Fibroblast of skin of right biceps (primary cell): ENCODE results near the gene TMEM8B.

Experiments
- DNase-seq: peaks from one replicate; pipeline ENCODE4 v3.0.0-alpha.2; 2013

TMEM8B gene

DNA sequence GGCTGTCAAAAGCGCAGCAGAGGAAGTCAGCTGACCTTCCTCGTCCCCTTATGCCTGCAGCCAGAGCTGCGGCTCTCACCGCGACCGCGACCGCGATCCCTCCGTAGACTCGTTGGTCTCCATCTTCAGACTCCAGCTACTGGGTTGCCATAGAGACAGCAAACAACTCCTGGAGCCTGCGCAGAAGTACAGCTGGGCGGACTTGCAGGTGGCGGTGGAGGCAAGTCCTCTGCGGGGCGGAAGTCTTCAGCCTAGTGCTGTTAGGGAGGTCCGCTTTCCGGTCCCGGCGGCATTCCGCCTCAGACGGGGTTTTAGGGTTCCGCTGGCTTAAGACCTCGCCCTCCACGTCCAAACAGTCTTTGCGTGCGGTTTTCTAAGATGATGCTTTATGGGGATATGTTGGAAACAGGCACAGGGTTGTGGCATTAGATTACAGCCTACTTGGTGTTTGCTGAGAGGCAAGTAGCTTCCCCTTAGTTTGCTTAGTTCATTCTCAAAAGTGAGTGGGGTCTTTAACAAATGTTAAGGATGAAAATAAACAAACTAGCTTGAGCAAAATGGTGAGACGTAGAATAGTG is 16.9 kb upstream of the TMEM8B start, which contains the start of gene SPAG8:
Gene SPAG8 (minus strand): TSS at position 238 of the 578 bp plus-strand sequence. CDS start 115 bp downstream, at position 123.
- peak; percentile 96 for DNase-seq

DNA sequence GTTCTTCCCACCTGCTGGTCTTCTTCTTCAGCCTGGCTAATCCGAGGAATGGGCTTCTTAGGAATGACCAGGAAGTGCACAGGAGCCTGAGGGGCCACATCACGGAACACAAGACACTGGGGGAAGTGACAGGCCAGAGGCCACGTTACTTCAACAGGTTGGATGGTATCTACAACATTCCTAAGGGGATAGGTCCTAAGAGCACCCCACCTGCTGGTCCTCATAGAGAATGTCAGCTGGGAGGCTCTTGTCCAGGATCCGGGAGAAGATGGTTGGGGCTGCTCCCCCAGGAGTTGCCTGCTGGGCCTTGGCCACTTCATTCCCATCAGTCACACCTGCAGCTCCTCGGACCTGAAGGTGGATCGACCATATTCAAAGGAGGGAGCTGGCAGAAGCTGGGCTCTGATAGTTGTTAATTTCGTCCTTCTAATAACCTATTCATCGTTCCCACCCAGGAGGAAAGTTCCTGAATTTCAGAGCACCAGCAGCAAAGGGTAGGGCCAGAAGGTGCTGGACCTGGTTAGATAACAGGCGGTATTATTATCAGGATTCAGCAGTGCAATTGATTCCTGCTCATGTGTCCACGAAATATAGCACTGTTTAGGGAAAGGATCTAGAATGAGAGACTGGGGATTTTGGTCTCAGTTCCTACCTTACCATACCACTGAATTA is 15.5 kb upstream of the TMEM8B start:
- peak; percentile 36 for DNase-seq

DNA sequence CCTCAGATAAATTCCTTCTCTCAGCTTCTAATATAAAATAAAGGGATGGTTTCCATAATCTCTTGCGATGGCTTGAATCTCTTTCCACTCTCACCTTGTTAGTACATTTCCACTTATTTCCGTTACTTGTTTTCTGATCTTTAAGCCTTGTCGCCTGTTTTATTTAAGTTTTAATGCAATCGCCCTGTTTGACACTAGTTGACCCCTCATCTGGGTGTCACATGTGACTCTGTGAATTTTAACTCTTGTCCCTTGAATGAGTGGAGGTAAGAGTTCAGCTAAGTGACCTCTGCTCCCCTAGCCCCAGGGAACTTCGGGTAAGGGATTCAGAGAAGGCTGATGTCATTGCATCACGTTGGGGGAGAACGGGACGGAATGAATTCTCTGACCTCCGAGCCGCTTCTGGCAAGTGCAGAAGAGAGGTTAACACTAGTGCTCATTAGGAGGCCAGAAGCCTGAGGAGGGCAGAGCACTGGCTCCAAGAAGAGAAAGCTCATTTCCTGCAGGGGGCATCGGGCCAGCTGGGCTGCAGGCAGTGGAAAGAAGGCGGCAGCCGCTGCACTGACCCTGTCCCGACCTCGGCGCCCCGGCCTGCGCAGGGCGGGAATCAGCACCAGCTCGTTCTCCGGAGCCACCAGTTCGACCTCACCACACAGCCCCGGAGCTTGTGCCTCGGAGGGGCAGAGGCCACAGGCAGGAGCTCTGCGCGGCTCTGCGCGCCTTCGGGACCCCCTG is 14.8 kb upstream of the TMEM8B start:
- peak; percentile 49 for DNase-seq

DNA sequence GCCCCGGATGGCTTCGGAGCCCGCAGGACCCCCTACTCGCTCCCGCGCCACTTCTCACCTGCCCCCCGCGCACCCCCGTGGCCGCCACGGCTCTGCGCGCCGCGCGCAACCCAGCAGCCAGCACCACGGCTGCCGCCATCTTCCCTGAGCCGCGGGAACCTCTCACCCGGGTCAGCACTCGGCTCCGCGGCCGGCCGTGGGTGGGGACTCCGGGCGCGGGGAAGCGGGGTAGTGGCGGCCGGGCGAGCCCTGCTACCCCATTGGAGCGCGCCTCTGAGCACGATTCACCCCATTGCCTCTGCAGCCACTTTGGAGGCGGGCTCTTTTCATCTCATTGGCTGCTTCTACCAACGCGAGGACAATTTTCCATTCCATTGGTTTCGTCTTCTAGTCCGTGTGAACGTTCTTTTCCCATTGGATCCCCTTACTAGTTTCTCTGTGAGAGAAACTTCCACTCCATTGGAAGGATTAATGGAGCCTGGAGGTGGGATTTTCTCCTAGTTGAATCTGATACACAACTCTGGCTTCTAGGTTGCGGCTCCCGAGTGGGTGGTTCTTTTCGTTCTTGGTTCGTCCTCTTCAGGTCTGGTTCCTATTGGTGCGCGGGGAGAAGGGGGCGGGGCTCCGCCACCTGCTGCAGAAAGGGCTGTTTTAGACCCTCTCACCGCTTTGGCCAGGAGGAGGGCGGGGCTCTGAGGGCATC is 14.0 kb upstream of the TMEM8B start, which contains the start of gene HINT2:
Gene HINT2 (minus strand): TSS at position 202 of the 703 bp plus-strand sequence. CDS start 63 bp downstream, at position 139.
- DNase-seq = peak; percentile 99

DNA sequence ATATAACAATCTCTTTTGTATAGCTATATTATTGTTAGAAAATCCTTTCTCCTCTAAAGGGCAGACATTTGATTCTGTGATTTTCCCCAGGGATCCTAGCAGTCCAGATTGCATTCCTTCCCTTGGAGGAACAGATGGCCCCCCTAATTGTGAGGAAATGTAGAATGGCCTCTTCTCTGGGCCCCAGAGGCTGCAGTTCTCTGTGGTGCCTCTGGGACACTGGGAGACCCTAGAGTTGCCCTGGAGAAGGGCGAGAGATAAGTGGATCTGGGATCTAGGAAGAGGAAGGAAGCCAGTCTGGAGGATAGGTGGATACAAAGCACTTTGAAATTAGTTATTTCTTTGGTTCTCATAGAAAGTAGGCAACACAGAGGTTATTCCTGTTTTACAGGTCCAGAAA is 12.3 kb upstream of the TMEM8B start:
- DNase-seq = no peak

DNA sequence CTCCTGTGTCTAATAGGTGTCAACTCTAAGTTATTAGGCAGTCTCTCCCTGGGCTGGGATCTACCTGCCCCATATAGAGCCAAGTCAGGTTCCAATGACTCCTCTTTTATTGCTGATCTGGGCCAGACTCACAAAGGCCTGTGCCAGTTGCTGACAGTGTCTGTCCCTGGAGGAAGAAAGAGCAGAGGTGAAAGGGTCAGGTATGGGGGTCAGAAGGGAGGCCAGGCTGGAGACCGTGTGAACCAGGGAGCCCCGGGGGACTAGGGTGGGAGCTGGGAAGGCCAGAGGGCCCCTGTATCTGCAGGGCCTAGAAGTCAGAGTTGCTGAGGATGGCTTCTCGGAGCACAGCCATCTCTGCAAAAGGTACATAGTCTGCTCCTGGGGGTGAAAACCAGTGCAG is 10.7 kb upstream of the TMEM8B start:
- DNase-seq = no peak

DNA sequence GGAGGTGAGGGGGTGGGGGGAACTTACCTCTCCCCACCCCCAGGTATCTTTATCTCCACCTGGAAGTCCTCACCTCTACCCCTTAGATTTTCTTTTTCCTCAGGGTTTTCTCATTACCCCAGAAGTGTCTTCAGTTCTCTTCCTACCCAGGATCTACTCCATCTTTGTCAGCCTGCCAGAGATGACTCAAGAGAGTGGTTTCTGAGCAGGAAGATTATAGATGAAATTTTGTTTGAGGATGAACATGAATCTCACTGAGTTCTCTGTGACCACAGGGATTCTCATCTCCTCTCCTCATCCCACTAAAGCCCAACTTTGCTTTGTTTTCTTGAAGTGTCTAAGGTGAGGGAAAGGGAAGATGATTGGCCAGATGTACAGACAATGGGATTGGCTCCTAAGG is 9.0 kb upstream of the TMEM8B start:
- peak; percentile 84 for DNase-seq

DNA sequence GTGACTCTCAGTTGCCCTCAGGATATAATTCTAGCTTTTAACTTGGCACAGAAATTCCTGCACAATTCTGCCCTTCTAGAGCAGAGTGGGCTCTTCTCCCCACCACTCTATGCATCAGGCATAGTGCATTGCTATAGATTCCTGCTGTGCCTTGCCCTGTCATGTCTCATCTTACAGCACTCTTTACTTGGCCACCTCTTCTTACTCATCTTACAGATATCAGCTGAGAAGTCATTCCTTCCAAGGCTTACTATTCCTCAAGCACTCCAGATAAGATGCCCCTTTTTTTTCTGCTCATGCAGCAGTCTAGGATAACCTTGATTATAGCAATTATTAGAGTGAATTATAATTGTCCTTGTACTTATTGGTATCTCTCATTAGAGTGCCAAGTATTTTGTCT is 6.1 kb upstream of the TMEM8B start:
- no peak for DNase-seq

DNA sequence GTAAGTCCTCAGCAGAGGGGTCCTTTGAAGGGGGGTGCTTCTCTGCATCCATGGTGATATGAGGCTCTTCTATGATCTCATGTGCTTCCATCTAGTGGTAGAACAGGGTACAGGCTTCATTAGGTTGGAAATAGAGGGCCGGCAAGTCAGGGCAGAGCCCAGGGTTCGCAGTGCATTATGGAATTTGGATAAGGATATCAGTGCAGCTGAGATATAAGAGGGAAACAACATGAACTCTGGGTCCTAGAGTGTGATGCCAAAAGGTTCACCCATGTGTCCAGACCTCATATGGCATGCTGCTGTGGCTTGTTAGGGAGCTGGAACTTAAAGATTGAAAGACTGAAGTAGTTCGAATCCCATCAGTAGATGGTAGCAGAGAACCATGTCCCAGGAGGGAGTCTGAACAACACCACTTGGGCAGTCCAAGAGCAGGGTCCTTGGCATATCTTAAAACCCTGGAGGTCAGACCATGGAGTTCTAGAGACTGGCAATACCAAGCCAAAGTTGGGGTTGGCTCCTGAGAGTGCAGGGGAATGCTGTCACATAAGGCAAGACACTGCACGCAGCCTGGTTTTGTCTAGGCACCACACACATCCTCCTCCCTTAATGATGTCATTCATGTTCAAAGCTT is 2.8 kb upstream of the TMEM8B start:
- peak; percentile 62 for DNase-seq

DNA sequence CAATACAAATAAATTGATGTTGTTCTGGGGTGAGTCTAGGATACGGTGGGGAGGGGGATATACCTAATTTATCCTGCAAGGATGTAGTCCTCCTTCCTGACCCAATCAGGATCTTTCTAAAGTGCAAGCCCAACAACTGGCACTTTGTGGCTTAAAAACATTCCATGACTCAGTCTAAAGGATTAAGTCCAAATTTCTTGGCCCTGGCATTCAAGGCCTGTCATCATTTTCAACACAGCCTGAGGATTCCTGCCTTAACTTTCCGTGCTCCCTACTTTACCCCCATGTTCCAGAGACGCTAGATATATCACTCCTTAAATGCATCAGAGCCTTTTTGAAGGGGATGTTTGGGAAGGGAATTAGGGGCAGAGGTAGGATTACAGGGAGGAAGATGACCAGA is 1.5 kb upstream of the TMEM8B start:
- peak; percentile 69 for DNase-seq

DNA sequence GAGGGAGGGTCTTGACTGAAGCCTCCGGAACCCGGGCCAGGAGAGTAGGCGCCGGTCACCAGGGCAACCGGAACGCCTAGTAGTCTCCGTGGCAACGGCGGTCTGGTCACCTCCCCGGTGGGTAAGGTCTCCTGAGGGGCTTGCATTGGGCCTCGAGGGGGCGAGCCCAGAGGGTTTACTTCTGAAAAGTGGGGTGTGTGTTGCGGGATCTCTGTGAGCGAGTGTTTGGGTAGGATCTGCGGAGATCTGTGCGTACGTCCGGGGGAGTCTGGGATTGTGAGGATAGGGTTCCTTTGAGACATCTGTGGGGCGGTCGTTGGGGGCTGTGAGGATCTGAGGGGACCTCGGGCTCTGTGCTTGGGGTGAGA is 328 bp upstream of the TMEM8B start, which contains the start of gene FAM221B:
Gene FAM221B (minus strand): TSS at position 17 of the 368 bp plus-strand sequence. CDS start 2,571 bp downstream, outside the sequence.
- no peak for DNase-seq

DNA sequence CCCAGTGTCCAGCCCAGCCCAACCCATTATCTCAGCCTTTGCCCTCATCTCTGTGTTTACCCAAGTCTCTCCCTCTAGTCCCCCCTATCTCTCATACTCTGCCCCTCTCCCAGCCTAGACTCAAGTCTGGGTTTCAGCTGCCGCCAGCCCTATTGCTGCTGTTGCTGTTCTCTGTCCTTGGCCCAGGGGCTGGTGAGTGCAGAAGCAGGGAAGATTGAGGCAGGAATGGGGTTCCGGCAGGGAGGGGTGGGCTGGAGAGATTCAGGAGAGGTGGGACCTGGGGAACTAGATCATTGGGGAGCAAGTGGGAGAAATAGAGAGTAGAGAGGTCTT is 702 bp downstream of the TMEM8B start:
- DNase-seq = no peak

DNA sequence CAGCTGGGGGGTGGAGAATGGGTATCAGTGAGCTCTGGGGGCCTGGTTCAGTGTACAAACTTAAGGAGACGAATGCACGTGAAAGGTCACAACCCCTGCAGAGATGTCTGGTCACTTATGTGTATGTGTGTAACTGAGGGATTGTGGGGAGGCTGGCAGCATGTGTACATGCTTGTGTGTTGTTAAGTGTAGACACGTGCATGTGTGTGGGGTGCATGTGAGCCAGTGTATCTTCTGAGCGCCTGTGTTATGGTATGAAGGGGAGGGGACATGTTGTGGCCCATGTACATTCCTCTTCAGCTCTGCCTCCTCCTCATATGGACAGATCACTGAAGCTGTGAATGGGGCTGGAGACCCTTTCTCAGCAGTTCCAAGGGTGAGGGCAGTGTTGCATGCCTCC is 2.0 kb downstream of the TMEM8B start:
- no peak for DNase-seq

DNA sequence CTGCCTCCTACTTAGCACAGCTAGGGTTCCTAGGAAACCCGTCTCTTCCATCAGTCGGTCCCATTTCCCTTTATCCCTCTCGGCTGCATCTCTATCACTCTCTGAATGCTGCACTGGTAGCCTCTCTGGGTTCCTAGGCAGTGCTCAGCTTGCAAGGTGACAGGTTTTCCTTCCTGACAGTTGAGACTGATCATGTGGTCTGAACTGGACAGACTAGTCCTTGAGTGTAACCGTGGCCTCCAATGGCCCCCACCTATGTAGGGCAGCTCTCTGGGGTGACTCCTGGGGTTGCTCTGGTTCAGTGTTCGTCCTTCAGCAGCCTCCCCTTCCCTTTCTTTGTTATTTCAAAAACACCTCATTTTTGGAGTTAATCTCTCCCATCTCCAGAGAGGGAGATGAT is 3.8 kb downstream of the TMEM8B start:
- no peak for DNase-seq

DNA sequence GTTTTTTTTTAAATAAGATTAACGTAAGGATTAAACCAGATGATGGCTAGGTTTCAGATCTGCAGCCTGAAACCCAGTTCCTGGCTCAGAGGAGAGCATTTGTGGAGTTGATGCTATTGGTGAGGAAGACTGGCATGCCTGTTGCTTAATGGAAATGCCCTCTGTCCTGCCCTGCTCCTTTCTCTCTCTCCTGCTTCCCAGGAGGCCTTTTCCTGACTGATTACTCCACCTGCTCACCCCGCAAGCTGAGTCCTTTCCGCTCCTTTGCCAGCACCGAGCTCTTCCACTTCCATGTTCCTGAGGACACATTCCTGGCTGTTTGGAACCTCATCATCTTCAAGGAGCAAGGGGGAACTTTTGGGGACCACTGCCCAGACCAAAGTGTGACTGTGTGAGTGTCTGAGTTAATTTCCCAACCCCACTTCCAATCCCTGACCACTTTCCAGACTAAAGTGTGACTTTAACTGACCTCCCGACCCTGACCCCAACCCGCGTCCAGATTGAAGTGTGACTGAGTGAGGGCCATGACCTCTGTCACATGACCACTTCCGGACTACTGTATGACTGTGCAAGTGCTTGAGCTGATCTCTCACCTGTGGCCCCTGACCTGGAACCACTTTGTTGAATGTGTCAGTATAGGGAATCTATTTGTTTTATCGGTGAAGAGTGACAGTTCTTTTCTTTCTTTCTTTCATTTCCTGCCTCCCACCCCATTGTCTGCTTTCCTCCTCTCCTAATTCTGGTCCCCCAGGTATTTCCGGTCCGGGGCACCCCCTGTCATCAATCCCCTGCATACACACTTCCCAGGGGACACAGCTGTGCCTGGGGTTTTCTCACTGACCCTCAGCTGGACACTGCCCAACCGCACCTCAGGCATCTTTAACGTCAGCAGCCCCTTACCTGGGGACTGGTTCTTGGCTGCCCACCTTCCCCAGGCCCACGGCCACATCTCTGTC is 5.5 kb downstream of the TMEM8B start:
- DNase-seq = no peak

DNA sequence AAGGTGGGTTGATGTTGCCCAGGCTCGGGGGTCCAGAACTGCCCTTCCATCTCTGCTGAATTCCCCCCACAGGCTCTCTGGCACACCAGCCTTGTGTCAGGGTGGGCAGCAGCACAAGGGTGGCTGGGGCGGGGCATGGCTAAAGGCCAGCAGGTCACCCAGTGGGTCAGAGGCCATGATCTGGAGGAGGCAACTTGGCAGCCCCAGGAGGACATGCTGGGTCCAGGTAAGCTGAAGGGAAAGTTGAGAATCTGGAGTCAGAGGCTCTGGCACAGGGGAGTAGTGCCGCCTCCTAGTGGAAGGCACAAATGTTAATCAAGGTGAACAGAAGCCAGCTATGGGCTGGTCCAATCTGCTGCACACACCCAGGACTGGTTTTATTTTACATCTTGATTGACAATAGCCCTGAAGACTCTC is 6.2 kb downstream of the TMEM8B start:
- no peak for DNase-seq

DNA sequence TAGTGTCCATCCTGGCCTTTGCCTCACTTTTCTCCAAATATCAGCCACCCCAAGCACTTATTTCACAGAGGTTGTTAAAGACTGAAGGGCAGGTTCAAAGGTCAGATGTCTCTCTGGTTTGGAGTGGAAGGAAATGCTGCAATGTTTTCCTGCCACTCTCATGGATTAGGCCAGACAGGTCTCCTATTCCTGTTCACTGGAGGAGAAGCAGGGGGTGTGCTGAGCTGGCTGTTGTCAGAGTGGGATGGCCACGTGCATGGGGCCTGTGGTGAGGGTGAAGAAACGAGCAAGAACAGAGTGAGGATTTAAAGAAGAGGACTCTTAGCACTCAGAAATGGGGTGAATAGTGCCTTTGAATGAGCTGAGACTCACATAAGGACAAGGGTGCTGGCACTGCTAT is 6.7 kb downstream of the TMEM8B start:
- no peak for DNase-seq

DNA sequence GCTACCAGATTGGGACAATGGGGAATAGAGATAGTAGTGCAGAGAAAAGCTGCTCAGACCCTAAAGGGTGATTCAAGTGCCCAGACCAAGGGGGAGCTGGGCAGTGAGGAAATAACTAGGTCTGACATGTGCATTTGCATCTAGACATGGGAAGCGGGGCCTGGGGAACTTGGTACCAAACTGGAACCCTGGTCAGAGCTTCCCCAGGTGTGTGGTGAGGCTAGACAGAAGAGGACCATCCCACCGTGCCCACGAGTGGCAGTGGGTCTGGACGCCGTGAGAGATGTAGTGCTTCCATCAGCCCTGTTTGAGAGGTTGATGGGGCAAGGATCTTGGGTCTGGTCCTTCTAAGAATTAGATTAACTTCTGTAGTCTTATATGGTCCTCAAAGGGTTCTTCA is 7.6 kb downstream of the TMEM8B start:
- DNase-seq = no peak

DNA sequence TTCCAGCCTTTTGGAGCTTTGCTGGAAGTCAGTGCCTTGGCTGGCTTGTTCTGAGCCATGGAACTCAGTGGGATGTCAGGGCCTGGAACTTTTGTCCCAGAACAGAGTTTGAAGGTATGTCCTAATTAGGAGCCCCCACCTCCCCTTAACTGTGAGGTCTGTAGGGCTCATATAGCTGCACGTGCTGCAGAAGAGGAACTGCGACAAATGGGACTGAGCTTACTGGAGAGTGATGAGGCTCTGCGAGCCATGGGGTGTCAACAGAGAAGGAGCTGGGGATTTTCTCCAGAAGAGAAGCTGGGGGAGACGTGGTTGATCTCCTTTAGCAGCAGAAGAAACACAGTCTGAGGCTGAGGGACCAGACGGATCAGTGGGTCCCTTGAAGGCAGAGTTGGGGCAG is 10.9 kb downstream of the TMEM8B start:
- DNase-seq = no peak

DNA sequence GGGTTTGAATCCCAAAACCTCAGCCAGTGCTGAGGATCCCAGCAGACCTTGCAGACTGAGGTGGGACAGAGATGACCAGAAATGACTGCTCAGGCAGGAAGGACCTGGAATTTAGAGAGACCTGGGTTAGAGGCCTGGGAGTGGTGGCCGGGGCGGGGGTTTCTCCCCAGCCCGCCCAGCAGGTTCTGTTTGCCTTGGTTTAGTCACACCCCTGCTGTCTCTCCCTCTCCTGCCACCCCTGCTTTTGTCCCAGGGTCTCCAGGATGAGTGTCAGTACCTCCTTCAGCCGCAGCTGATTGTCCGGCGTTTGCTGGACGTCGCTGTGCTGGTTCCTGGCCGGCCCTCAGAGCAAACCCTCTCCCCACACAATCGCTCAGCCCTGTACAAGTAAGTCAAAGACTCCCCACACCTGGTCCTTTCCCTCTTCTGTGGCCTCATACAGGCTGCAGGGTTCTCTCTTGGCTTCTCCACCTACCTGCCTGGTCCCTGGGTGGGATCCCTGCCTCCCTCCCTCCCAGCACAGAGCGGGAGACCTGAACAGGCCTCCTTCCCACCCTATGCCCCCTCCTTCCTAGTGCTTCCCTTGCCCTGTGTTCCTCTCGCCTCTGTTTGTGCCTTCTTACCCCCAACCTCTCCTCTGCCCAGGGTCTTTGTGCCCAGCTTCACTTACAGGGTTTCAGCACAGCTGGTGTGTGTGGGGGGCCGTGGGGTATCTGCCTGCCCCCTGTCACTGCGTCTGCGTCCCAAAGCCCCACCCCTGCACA is 12.0 kb downstream of the TMEM8B start:
- no peak for DNase-seq

DNA sequence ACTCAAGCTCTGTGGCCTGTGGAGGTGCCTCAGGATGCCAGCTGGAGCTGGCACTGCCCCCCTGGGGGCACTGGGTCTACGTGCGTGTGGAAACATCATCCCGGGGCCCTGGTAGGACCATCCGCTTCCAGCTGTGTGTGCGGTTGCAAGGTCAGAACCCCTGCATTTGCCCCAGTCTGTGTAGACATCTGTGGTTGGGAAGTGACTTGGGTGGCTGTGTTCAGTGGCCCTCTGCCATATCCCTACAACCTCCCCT is 12.5 kb downstream of the TMEM8B start:
- DNase-seq = no peak
